Neural progenitor cell (in vitro differentiated cells): ENCODE data around the gene GNG8.

Source experiments
- EZH2 ChIP-seq: fragments of 200-600 bp; sonication (generic); IDR thresholded peaks from 2 replicates; pipeline ENCODE4 v1.6.1; 2017; ENCODE audit warnings: antibody characterized with exemption, mild to moderate bottlenecking, moderate library complexity
- EZH2phosphoT487 ChIP-seq: fragments of 200-600 bp; sonication (generic); IDR thresholded peaks from 2 replicates; pipeline ENCODE4 v1.6.1; 2017; ENCODE audit warnings: antibody characterized with exemption
- TF ChIP-seq, protein P1 (sequence below): fragments of 200-600 bp; sonication (generic); IDR thresholded peaks from 2 replicates; pipeline ENCODE4 v1.5.1; 2017; ENCODE audit warnings: antibody characterized with exemption, mild to moderate bottlenecking

DNA sequence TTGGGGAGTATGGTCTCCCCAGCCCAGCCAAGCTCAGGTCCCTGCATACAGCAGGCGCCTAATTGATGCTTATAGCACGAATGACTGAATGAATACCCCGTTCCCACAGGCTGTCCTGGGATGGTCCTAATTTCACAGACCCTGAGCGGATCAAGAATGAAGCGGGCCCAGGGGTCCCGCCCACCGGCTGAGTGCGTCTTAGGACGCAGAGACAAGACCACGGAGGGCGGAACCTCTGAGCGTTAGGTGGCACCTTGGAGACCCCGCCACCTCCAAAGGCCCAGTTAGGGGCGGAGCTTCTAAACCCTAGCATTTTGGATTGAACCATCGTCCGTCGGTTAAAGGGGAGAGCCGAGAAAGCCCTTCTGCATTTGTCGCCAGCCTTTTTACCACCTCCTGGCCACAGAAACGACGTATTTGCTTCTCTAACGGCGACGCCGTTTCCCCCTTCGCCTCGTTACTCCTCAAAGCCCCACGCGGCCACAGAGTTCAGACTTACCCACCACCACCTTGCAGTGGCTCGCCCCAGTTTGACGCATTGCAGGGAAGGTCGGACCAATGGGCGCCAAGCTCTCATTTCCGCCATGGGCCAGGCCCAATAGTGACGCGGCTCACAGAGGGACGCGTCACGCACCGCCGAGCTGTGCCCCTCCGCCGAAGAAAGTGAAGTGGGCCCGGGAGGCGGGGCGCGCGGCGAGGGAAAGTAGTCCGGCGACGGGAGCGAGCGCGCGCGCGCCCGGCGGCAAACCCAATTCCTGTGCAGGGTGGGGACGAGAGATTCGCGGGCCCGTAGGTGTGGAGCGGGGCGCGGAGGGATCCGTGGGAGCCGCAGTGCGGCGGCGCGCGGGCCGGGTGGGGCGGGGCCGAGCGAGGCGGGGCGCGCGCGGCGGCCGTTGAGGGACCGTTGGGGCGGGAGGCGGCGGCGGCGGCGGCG is 35.4 kb downstream of the GNG8 start:
- TF ChIP-seq, protein P1, sequence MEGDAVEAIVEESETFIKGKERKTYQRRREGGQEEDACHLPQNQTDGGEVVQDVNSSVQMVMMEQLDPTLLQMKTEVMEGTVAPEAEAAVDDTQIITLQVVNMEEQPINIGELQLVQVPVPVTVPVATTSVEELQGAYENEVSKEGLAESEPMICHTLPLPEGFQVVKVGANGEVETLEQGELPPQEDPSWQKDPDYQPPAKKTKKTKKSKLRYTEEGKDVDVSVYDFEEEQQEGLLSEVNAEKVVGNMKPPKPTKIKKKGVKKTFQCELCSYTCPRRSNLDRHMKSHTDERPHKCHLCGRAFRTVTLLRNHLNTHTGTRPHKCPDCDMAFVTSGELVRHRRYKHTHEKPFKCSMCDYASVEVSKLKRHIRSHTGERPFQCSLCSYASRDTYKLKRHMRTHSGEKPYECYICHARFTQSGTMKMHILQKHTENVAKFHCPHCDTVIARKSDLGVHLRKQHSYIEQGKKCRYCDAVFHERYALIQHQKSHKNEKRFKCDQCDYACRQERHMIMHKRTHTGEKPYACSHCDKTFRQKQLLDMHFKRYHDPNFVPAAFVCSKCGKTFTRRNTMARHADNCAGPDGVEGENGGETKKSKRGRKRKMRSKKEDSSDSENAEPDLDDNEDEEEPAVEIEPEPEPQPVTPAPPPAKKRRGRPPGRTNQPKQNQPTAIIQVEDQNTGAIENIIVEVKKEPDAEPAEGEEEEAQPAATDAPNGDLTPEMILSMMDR, result no peak
- TF ChIP-seq EZH2 (no peak), EZH2phosphoT487 (no peak)
